Cardiac fibroblast (primary cell): ENCODE results near the gene ITGB6.
"Not testable (repeated sequence)": the region's sequence is repeated elsewhere in the genome, so short reads cannot be mapped to it uniquely, and the experiment has no call there.

Experiments used
- DNase-seq, 2 donors: peaks; one replicate each; pipeline versions ENCODE4 v3.0.0 to v3.0.0-alpha.2; 2010; ENCODE audit warnings: low read depth in 2 of 2
- H3K4me3 ChIP-seq, 2 donors: replicated peaks in 1 of 2; 1 replicate in 1 of 2; 2 replicates in 1 of 2; pipeline ENCODE4 v1.5.1; 2011; ENCODE audit warnings: low read depth in 2 of 2, low read length in 2 of 2, mild to moderate bottlenecking in 2 of 2, moderate library complexity in 1 of 2
- TF ChIP-seq, protein P1 (sequence below): IDR thresholded peaks from one replicate; pipeline ENCODE4 v1.5.1; 2011; ENCODE audit warnings: low read depth, mild to moderate bottlenecking, low read length, inconsistent platforms

The ITGB6 gene

DNA sequence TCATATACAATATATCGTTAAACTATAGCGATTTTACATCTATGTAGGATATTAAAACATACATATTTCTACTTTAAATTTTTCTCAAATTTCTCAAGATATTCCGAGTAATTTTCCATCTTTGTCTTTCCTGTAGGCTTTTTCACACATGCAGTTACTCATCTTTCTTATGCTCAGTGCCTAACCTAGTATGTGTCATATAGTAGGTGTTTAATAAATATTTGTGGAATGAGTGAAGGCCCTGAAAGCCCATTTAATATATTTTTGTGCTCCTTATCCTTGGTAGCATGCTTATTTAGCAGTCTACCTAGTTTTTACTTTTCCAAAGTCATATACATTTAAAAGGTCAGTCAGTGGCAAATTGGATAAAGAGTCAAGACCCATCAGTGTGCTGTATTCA is 67.3 kb downstream of the ITGB6 start:
- TF ChIP-seq, protein P1, sequence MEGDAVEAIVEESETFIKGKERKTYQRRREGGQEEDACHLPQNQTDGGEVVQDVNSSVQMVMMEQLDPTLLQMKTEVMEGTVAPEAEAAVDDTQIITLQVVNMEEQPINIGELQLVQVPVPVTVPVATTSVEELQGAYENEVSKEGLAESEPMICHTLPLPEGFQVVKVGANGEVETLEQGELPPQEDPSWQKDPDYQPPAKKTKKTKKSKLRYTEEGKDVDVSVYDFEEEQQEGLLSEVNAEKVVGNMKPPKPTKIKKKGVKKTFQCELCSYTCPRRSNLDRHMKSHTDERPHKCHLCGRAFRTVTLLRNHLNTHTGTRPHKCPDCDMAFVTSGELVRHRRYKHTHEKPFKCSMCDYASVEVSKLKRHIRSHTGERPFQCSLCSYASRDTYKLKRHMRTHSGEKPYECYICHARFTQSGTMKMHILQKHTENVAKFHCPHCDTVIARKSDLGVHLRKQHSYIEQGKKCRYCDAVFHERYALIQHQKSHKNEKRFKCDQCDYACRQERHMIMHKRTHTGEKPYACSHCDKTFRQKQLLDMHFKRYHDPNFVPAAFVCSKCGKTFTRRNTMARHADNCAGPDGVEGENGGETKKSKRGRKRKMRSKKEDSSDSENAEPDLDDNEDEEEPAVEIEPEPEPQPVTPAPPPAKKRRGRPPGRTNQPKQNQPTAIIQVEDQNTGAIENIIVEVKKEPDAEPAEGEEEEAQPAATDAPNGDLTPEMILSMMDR: no peak
- H3K4me3 ChIP-seq: no peak overlapping the region
- no peak for DNase-seq

DNA sequence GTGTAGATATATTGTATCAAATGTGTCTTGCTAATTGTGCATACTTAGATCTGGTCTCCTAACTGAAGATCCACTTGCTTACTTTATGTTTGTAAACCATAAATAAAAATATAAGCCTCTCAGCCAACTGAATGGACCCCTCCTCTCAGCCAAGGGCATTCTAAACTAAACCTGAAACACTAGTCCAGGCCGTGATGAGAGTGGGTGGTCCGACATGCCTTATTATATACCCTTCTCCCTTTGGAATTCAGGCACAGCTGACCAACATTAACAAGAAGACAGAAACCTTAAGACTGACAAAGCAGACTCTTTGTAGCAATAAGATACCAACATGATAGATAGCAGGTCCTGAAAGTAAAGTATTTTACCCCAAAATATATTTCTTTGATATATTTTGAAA is 73.3 kb downstream of the ITGB6 start:
- H3K4me3 ChIP-seq: no peak overlapping the region
- TF ChIP-seq, protein P1: no peak
- DNase-seq: no peak

DNA sequence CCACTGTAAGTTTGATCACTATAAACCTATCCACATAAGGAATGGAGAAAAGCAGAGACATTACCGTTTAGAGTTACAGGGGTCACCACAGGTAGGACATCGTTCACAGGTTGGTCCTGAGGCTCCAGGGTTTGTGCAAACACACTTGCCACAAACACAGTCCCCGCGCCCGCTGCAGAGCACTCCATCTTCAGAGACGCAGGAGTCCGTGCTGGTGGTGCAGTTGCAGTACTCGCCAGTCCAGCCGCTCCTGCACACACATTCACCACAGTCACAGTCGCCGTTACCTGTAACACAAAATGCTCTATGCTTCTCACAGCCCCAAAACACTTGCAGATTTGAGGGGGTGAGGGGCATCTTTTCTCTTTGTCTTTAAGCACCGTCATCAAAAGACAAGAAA is 73.8 kb downstream of the ITGB6 start:
- TF ChIP-seq, protein P1: no peak
- no peak for DNase-seq
- H3K4me3 ChIP-seq: no peak overlapping the region

DNA sequence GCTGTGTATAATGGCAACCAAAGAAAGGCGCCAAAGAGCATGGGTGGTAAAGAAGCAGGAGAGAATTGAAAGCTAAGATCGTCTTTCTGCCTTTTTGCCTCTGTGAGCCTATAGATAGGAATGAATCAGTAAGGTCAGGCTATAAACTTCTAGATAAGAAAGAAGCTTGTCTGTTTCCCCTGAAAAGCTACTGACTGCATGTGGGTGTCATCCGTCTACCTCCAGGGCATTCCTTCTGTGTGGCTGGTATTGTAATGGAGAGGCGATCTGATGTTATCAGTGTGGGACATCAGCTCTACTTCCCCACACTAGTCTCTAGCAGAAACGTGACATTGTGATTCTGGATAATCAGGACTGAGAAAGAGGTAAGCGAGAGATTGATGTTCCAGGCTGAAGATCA is 74.2 kb downstream of the ITGB6 start:
- no peak for DNase-seq
- TF ChIP-seq, protein P1: no peak
- no peak overlapping the region for H3K4me3 ChIP-seq

DNA sequence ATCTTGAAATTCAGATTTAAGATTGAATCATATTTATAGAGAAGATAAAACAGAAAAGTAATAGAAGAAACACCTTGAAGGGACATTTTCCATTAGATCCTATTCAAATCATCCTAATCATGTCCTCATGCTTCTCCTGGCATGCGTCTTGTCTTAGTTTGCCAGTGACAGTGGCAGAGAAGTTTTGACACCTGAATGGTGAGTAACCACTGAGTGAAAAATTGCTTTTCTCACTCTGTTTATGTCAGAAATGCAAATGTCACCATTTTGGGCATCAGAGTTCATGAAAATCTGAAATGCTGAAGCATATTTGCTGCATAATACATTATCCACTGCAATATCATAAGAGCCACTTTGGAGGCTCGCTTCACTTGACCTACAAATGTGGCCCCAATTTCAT is 74.7 kb downstream of the ITGB6 start:
- no peak for DNase-seq
- no peak overlapping the region for H3K4me3 ChIP-seq
- TF ChIP-seq, protein P1: no peak

DNA sequence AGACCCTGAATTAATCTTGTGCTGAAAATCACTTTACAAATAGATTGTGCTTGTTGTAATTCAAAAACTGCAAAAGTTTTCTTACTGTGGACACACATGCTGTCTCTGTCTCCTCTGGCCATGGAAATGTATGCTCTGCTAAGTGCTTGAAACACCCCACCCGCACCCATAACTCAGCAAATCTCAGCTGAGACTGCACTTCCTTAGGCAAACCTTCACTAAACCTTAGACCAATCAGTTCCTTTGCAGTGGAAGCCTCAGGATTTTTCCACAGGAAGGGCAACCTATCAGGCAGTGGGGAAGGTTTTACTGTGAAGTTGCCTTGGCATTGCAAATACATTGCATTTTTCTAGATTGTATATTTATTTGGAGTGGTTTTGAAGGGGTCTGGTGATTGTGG is 75.5 kb downstream of the ITGB6 start:
- TF ChIP-seq, protein P1: no peak
- DNase-seq: no peak
- no peak overlapping the region for H3K4me3 ChIP-seq

DNA sequence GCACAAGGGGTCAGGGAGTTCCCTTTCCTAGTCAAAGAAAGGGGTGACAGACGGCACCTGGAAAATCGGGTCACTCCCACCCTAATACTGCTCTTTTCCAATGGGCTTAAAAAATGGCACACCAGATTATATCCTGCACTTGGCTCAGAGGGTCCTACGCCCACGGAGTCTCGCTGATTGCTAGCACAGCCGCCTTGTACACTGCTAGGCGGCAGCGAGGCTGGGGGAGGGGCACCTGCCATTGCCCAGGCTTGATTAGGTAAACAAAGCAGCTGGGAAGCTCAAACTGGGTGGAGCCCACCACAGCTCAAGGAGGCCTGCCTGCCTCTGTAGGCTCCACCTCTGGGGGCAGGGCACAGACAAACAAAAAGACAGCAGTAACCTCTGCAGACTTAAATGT is 85.4 kb downstream of the ITGB6 start:
- H3K4me3 ChIP-seq, DNase-seq: not testable (repeated sequence)
